Measurements from ENCODE around the gene CCR5AS.
"Not testable (repeated sequence)": the region's sequence is repeated elsewhere in the genome, so short reads cannot be mapped to it uniquely, and the experiment has no call there.

DNA sequence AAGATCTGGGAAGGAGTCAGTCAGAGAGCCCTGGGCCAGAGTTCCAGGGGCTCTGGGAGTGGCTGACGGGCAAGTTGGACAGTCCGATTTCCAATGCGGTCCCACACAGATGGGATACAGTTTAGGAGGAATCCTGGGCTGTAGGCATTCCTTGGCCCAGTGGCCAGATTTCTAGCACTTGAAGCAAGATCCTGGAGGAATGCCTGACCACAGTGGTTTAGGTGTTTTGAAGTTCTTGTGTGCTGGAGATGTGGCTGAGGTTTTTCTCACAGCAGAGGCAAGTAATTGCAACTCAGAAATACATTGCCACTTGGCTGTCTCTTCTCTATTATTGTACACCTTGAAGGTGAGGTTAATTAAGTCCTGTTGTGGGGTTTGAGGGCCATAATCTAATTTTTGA lies 76.2 kb downstream of the CCR5AS start:
- TF ChIP-seq, protein P1, sequence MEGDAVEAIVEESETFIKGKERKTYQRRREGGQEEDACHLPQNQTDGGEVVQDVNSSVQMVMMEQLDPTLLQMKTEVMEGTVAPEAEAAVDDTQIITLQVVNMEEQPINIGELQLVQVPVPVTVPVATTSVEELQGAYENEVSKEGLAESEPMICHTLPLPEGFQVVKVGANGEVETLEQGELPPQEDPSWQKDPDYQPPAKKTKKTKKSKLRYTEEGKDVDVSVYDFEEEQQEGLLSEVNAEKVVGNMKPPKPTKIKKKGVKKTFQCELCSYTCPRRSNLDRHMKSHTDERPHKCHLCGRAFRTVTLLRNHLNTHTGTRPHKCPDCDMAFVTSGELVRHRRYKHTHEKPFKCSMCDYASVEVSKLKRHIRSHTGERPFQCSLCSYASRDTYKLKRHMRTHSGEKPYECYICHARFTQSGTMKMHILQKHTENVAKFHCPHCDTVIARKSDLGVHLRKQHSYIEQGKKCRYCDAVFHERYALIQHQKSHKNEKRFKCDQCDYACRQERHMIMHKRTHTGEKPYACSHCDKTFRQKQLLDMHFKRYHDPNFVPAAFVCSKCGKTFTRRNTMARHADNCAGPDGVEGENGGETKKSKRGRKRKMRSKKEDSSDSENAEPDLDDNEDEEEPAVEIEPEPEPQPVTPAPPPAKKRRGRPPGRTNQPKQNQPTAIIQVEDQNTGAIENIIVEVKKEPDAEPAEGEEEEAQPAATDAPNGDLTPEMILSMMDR (conservative IDR thresholded peaks at IDR 0.05; ENCODE audit: low read depth in 2 of 2), result not testable (repeated sequence)
- TF ChIP-seq, protein P2, sequence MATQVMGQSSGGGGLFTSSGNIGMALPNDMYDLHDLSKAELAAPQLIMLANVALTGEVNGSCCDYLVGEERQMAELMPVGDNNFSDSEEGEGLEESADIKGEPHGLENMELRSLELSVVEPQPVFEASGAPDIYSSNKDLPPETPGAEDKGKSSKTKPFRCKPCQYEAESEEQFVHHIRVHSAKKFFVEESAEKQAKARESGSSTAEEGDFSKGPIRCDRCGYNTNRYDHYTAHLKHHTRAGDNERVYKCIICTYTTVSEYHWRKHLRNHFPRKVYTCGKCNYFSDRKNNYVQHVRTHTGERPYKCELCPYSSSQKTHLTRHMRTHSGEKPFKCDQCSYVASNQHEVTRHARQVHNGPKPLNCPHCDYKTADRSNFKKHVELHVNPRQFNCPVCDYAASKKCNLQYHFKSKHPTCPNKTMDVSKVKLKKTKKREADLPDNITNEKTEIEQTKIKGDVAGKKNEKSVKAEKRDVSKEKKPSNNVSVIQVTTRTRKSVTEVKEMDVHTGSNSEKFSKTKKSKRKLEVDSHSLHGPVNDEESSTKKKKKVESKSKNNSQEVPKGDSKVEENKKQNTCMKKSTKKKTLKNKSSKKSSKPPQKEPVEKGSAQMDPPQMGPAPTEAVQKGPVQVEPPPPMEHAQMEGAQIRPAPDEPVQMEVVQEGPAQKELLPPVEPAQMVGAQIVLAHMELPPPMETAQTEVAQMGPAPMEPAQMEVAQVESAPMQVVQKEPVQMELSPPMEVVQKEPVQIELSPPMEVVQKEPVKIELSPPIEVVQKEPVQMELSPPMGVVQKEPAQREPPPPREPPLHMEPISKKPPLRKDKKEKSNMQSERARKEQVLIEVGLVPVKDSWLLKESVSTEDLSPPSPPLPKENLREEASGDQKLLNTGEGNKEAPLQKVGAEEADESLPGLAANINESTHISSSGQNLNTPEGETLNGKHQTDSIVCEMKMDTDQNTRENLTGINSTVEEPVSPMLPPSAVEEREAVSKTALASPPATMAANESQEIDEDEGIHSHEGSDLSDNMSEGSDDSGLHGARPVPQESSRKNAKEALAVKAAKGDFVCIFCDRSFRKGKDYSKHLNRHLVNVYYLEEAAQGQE (IDR thresholded peaks at IDR 0.05; ENCODE audit: unreplicated experiment), result not testable (repeated sequence)
- TF ChIP-seq STAT1 (IDR thresholded peaks at IDR 0.05; ENCODE audit: unreplicated experiment); POLR2AphosphoS5 (IDR thresholded peaks at IDR 0.05; ENCODE audit: low read depth); EZH2 (IDR thresholded peaks at IDR 0.05; ENCODE audit: low read depth, unreplicated experiment): not testable (repeated sequence)

Measured in GM23338 (cell line).